SK-N-SH treated with all-trans-retinoic acid at 6 μM for 48 hours (cell line): ENCODE measurements around the gene SEC31B.

ENCODE experiments used
- ATAC-seq: fragments of 200-7000 bp; cut with Tn5 transposase; 3 replicates; pipeline ENCODE4 v1.9.1; 2020; ENCODE audit warnings: mild to moderate bottlenecking, moderate library complexity
- ARNTL ChIP-seq: fragments of 450-650 bp; formaldehyde crosslinking; IDR thresholded peaks from 2 replicates; pipeline ENCODE4 v1.5.0; 2020; ENCODE audit warnings: low read depth, mild to moderate bottlenecking, moderate library complexity, borderline replicate concordance
- BACH2 ChIP-seq: fragments of 250-450 bp; sonication (Bioruptor Pico); IDR thresholded peaks from 2 replicates; pipeline ENCODE4 v1.9.0; 2021; ENCODE audit warnings: mild to moderate bottlenecking, borderline replicate concordance
- CSDC2 ChIP-seq: fragments of 250-450 bp; sonication (Bioruptor Pico); IDR thresholded peaks from 2 replicates; pipeline ENCODE4 v1.5.0; 2020; ENCODE audit warnings: mild to moderate bottlenecking, moderate library complexity
- ESRRG ChIP-seq: fragments of 250-450 bp; sonication (Bioruptor Pico); IDR thresholded peaks from 2 replicates; pipeline ENCODE4 v1.6.1; 2021; ENCODE audit warnings: mild to moderate bottlenecking
- GLIS3 ChIP-seq: fragments of 250-450 bp; sonication (Bioruptor Pico); IDR thresholded peaks from 2 replicates; pipeline ENCODE4 v1.5.0; 2020; ENCODE audit warnings: mild to moderate bottlenecking, moderate library complexity
- ISL1 ChIP-seq: fragments of 250-450 bp; sonication (Bioruptor Pico); IDR thresholded peaks from 2 replicates; pipeline ENCODE4 v2.1.2; 2022; ENCODE audit warnings: mild to moderate bottlenecking, moderate library complexity
- OSR1 ChIP-seq: fragments of 250-450 bp; sonication (Bioruptor Pico); IDR thresholded peaks from 2 replicates; pipeline ENCODE4 v1.8.0; 2022; ENCODE audit warnings: moderate library complexity, mild to moderate bottlenecking, inconsistent platforms
- POU6F1 ChIP-seq: fragments of 250-450 bp; sonication (Bioruptor Pico); IDR thresholded peaks from 2 replicates; pipeline ENCODE4 v1.8.0; 2021; ENCODE audit warnings: low read depth, mild to moderate bottlenecking, moderate library complexity, borderline replicate concordance
- PPARA ChIP-seq: fragments of 250-450 bp; sonication (Bioruptor Pico); IDR thresholded peaks from 2 replicates; pipeline ENCODE4 v1.5.0; 2020; ENCODE audit warnings: mild to moderate bottlenecking, borderline replicate concordance
- SNAI2 ChIP-seq: fragments of 250-450 bp; sonication (Bioruptor Pico); IDR thresholded peaks from 2 replicates; pipeline ENCODE4 v1.5.0; 2020; ENCODE audit warnings: mild to moderate bottlenecking, moderate library complexity
- TCF4 ChIP-seq: fragments of 250-450 bp; sonication (Bioruptor Pico); IDR thresholded peaks from 2 replicates; pipeline ENCODE4 v1.8.0; 2021; ENCODE audit warnings: mild to moderate bottlenecking, moderate library complexity, borderline replicate concordance
- TOX ChIP-seq: fragments of 250-450 bp; sonication (Bioruptor Pico); IDR thresholded peaks from 2 replicates; pipeline ENCODE4 v1.8.0; 2021; ENCODE audit warnings: mild to moderate bottlenecking, moderate library complexity, borderline replicate concordance
- ZC3H10 ChIP-seq: fragments of 250-450 bp; sonication (Bioruptor Pico); IDR thresholded peaks from 2 replicates; pipeline ENCODE4 v1.5.1; 2021; ENCODE audit warnings: mild to moderate bottlenecking, moderate library complexity
- ZFP3 ChIP-seq: fragments of 250-450 bp; sonication (Bioruptor Pico); IDR thresholded peaks from 2 replicates; pipeline ENCODE4 v1.5.0; 2020; ENCODE audit warnings: mild to moderate bottlenecking, moderate library complexity
- ZFP30 ChIP-seq: fragments of 450-650 bp; formaldehyde crosslinking; IDR thresholded peaks from 2 replicates; pipeline ENCODE4 v1.5.0; 2022; ENCODE audit warnings: mild to moderate bottlenecking, moderate library complexity
- ZNF565 ChIP-seq: fragments of 450-650 bp; formaldehyde crosslinking; conservative IDR thresholded peaks from 2 replicates; pipeline ENCODE4 v1.5.0; 2020; ENCODE audit warnings: low read depth, mild to moderate bottlenecking, moderate library complexity
- ZNF70 ChIP-seq: fragments of 450-650 bp; formaldehyde crosslinking; IDR thresholded peaks from 2 replicates; pipeline ENCODE4 v1.5.0; 2020; ENCODE audit warnings: mild to moderate bottlenecking, moderate library complexity
- ZNF8 ChIP-seq: fragments of 450-650 bp; formaldehyde crosslinking; IDR thresholded peaks from 2 replicates; pipeline ENCODE4 v1.5.0; 2020; ENCODE audit warnings: mild to moderate bottlenecking, moderate library complexity
- TF ChIP-seq, protein P1 (sequence below): fragments of 250-450 bp; sonication (Bioruptor Pico); IDR thresholded peaks from 2 replicates; pipeline ENCODE4 v1.8.0; 2020; ENCODE audit warnings: mild to moderate bottlenecking, moderate library complexity, borderline replicate concordance
- TF ChIP-seq, protein P2 (sequence below): fragments of 250-450 bp; sonication (Bioruptor Pico); IDR thresholded peaks from 2 replicates; pipeline ENCODE4 v1.5.0; 2020; ENCODE audit warnings: mild to moderate bottlenecking, moderate library complexity
- TF ChIP-seq, protein P3 (sequence below): fragments of 250-450 bp; sonication (Bioruptor Pico); IDR thresholded peaks from 2 replicates; pipeline ENCODE4 v1.5.1; 2021; ENCODE audit warnings: mild to moderate bottlenecking, moderate library complexity
- TF ChIP-seq, protein P4 (sequence below): fragments of 250-450 bp; sonication (Bioruptor Pico); IDR thresholded peaks from 2 replicates; pipeline ENCODE4 v1.5.1; 2020; ENCODE audit warnings: low read depth, mild to moderate bottlenecking, moderate library complexity

Gene SEC31B

DNA sequence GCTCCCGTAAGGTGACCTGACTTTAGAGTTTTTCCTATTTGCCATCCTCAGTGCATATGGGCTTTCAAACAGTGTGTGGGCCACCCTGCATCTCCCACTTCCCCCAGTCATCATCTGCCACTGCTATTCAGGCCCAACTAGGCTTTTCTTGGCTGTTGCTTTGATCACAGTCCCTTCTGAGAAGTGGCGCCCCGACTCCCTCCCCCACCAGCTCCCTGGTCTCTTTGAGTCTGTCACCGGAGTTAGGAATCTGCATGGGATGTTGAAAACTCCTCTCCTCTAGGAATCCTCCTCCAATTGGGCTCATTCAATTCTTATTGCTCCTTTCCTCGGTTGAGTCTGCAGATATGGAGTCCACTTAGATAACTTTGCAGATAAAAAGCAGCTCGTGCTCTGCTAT is 48.2 kb upstream of the SEC31B start:
- no peak for TF ChIP-seq OSR1 (CRISPR knock-in tag)
- no peak for TF ChIP-seq BACH2 (CRISPR knock-in tag)
- no peak for TF ChIP-seq ESRRG
- no peak for TF ChIP-seq ZFP30 (CRISPR knock-in tag)
- TF ChIP-seq, all 23 proteins: peak for 0

DNA sequence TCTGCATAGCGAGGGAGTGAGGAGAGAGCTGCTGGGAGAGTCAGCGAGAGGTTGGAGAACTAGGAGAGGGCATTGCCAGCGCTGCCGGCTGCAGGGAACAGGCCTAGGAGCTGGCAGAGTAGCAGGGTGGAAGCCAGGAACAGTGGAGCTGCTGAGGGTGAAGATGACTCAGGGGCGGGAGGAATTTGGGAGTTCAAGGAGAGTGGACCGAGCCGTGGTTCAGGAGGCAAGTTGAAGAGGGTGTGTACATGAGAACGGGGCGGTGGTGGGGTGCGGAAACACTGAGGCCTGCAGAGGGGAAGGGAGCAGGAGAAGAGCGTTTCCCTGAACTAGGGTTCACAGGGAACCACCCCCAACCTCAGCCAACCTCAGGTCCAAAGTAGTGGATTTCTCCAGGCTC is 47.6 kb upstream of the SEC31B start:
- no peak; the same call in 2 of the 3 replicates for ATAC-seq
- TF ChIP-seq, protein P1, sequence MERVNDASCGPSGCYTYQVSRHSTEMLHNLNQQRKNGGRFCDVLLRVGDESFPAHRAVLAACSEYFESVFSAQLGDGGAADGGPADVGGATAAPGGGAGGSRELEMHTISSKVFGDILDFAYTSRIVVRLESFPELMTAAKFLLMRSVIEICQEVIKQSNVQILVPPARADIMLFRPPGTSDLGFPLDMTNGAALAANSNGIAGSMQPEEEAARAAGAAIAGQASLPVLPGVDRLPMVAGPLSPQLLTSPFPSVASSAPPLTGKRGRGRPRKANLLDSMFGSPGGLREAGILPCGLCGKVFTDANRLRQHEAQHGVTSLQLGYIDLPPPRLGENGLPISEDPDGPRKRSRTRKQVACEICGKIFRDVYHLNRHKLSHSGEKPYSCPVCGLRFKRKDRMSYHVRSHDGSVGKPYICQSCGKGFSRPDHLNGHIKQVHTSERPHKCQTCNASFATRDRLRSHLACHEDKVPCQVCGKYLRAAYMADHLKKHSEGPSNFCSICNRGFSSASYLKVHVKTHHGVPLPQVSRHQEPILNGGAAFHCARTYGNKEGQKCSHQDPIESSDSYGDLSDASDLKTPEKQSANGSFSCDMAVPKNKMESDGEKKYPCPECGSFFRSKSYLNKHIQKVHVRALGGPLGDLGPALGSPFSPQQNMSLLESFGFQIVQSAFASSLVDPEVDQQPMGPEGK = no peak
- TF ChIP-seq ZFP30 (CRISPR knock-in tag) = no peak
- TF ChIP-seq ZFP3 (CRISPR knock-in tag) = no peak
- no peak for TF ChIP-seq POU6F1
- TF ChIP-seq ISL1 (CRISPR knock-in tag) = no peak
- no peak for TF ChIP-seq ZNF8 (CRISPR knock-in tag)
- TF ChIP-seq, protein P2, sequence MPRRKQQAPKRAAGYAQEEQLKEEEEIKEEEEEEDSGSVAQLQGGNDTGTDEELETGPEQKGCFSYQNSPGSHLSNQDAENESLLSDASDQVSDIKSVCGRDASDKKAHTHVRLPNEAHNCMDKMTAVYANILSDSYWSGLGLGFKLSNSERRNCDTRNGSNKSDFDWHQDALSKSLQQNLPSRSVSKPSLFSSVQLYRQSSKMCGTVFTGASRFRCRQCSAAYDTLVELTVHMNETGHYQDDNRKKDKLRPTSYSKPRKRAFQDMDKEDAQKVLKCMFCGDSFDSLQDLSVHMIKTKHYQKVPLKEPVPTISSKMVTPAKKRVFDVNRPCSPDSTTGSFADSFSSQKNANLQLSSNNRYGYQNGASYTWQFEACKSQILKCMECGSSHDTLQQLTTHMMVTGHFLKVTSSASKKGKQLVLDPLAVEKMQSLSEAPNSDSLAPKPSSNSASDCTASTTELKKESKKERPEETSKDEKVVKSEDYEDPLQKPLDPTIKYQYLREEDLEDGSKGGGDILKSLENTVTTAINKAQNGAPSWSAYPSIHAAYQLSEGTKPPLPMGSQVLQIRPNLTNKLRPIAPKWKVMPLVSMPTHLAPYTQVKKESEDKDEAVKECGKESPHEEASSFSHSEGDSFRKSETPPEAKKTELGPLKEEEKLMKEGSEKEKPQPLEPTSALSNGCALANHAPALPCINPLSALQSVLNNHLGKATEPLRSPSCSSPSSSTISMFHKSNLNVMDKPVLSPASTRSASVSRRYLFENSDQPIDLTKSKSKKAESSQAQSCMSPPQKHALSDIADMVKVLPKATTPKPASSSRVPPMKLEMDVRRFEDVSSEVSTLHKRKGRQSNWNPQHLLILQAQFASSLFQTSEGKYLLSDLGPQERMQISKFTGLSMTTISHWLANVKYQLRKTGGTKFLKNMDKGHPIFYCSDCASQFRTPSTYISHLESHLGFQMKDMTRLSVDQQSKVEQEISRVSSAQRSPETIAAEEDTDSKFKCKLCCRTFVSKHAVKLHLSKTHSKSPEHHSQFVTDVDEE (CRISPR knock-in tag) = no peak

More for the DNA sequence above, 48.2 kb upstream of the SEC31B start:
- no peak for ATAC-seq

DNA sequence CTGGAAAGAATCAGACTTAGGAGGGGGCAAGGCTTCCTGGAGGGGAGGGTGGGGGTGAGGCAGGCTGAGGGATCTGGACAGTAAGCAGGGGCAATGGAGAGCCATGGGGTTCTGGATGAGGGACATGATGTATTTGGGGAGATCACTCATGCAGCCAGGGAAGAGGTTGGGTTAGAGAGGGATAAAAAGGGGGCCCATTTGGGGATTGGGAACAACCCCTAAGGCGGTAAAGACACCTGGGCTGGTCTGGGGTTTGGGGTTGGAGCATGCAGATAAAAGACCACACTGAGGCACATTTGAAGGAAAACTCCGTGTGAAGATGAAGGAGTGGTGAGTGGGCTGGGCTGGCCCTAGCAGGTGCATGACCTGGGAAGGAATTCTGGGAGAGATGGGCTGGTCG is 46.9 kb upstream of the SEC31B start:
- ATAC-seq = no peak
- no peak for TF ChIP-seq ISL1 (CRISPR knock-in tag)
- no peak for TF ChIP-seq ZC3H10 (CRISPR knock-in tag)
- no peak for TF ChIP-seq BACH2 (CRISPR knock-in tag)
- no peak for TF ChIP-seq CSDC2 (CRISPR knock-in tag)
- TF ChIP-seq ZFP30 (CRISPR knock-in tag) = no peak
- TF ChIP-seq, protein P1 = no peak
- no peak for TF ChIP-seq SNAI2 (CRISPR knock-in tag)
- TF ChIP-seq, protein P3, sequence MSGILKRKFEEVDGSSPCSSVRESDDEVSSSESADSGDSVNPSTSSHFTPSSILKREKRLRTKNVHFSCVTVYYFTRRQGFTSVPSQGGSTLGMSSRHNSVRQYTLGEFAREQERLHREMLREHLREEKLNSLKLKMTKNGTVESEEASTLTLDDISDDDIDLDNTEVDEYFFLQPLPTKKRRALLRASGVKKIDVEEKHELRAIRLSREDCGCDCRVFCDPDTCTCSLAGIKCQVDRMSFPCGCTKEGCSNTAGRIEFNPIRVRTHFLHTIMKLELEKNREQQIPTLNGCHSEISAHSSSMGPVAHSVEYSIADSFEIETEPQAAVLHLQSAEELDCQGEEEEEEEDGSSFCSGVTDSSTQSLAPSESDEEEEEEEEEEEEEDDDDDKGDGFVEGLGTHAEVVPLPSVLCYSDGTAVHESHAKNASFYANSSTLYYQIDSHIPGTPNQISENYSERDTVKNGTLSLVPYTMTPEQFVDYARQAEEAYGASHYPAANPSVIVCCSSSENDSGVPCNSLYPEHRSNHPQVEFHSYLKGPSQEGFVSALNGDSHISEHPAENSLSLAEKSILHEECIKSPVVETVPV (CRISPR knock-in tag) = no peak
- no peak for TF ChIP-seq ZFP3 (CRISPR knock-in tag)
- TF ChIP-seq, protein P4, sequence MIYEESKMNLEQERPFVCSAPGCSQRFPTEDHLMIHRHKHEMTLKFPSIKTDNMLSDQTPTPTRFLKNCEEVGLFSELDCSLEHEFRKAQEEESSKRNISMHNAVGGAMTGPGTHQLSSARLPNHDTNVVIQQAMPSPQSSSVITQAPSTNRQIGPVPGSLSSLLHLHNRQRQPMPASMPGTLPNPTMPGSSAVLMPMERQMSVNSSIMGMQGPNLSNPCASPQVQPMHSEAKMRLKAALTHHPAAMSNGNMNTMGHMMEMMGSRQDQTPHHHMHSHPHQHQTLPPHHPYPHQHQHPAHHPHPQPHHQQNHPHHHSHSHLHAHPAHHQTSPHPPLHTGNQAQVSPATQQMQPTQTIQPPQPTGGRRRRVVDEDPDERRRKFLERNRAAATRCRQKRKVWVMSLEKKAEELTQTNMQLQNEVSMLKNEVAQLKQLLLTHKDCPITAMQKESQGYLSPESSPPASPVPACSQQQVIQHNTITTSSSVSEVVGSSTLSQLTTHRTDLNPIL (CRISPR knock-in tag) = no peak
- TF ChIP-seq TCF4 (CRISPR knock-in tag) = no peak
- no peak for TF ChIP-seq POU6F1
- TF ChIP-seq ZNF70 (CRISPR knock-in tag) = no peak
- no peak for TF ChIP-seq ZNF565
- TF ChIP-seq PPARA = no peak
- TF ChIP-seq GLIS3 = no peak
- TF ChIP-seq ARNTL (CRISPR knock-in tag) = no peak
- no peak for TF ChIP-seq ESRRG
- no peak for TF ChIP-seq TOX
